ENCODE data around the gene HLX.

DNA sequence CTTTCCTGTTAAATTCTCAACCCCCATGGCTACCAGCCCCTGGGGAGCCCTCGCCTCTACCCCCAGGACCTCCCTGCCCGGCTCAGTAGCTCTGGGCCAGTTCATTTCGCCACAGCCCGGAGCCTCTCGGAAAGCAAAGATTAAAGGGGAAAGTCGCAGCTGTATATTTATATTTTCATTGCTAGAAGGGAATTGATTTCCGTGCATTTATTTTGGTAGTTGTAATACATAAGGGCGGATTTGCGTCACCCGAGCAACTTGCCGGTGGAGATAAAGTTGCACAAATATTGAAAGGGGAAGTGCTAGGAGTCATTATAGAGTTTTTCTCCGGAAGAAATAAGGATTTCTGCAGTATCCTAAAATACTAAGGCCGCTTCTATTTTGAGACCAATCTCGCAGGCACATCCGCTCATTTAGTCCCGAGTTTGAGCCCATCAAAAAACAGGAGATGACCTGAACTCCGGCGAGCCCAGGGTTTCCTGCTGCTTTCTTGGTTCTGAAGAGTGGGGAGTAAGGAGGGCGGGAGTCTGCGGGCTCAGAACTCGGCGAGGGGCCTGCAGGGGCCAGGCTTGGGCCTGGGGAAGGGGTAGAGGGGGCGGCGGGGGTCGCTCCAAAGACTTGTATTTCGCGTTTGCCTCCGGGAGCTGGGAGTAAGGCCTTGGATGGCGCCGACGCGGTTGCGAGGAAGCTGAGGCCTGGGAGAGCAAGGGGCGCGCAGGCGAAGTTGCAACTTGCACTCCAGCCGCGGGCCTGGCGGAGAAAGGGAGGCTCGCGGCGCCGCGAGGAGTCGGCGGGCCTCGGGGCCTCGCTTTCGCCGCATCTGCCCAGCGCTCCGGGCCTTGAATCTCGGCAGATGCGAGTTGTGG is 2.5 kb upstream of the HLX start:
- TF ChIP-seq, protein P1, sequence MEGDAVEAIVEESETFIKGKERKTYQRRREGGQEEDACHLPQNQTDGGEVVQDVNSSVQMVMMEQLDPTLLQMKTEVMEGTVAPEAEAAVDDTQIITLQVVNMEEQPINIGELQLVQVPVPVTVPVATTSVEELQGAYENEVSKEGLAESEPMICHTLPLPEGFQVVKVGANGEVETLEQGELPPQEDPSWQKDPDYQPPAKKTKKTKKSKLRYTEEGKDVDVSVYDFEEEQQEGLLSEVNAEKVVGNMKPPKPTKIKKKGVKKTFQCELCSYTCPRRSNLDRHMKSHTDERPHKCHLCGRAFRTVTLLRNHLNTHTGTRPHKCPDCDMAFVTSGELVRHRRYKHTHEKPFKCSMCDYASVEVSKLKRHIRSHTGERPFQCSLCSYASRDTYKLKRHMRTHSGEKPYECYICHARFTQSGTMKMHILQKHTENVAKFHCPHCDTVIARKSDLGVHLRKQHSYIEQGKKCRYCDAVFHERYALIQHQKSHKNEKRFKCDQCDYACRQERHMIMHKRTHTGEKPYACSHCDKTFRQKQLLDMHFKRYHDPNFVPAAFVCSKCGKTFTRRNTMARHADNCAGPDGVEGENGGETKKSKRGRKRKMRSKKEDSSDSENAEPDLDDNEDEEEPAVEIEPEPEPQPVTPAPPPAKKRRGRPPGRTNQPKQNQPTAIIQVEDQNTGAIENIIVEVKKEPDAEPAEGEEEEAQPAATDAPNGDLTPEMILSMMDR (IDR thresholded peaks at IDR 0.05), result no peak
- no peak for TF ChIP-seq POLR2A (IDR thresholded peaks at IDR 0.05)
